ENCODE measurements around the gene CCDC154.
A peak's percentile ranks its signal among the peaks of the same experiment; 100 is the strongest.
"Not testable (repeated sequence)": the region's sequence is repeated elsewhere in the genome, so short reads cannot be mapped to it uniquely, and the experiment has no call there.

Gene CCDC154

DNA sequence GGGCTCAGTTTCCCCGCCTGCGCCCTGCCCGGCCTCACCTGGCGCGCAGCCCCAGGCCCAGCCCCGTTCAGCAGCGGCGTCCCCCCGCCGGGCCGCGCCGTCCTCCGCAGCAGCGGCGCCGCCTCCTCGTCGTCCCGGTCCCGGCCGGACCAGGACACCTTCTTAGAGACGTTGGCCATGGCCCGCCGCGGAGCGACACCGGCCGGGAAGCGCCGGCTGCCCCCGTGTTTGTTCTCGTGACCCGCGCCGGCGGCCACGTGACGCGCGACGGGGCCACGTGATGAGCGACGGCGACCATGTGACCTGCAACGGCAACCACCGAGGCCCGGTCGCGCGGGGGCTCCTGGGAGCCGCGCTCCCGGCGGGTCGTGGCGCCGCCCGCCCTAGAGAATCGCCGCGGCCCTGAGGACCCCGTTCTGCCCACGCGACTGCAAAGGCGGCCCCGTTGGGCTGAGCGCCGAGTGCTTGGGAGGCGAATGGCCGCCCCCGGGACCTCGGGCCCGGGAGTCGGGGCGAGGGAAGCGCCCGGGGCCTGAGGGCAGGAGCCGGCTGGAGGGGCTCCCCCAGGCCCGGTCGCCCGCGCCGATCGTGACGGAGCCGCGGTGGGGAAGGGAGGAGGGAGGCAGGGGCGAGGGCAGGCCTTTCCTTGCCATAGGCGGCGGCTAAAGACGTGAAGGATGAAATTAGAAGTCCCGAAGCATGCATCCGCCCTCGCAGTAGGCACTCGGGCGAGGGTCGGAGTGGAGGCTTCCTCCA lies 30.6 kb upstream of the CCDC154 start, which contains the start of gene CLCN7:
Gene CLCN7 (minus strand): TSS at position 233 of the 756 bp plus-strand sequence. CDS start 54 bp downstream, at position 179.
- DNase-seq, result peak; percentile 81
- in situ Hi-C loops (cut with MboI; ENCODE audit: low pct_unique_long_range_greater_than_20kb, low sequenced_read_pairs), result no loop called here

GRCh38 chr16:1474082-1474795 lies 29.9 kb upstream of the CCDC154 start:
- in situ Hi-C loops (cut with MboI; ENCODE audit: low pct_unique_long_range_greater_than_20kb, low sequenced_read_pairs), result no loop called here
- DNase-seq, result peak; percentile 32

DNA sequence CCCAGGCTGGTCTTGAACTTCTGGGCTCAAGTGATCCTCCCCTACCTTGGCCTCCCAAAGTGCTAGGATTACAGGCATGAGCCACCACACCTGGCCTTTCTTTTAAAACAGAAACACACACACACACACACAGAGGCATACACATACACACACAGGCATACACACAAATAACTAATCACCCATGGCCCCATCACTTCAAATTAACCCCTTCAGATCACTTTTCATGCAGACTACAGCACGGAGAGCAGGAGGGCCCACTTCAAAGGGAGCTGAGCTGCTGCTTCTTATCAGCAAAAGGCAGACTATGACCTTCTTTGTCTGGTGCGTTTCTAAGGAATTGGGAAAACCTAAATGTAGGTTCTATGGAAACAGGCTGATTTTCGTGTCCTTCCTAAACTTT lies 28.6 kb upstream of the CCDC154 start:
- DNase-seq, result peak; percentile 34
- in situ Hi-C loops (cut with MboI; ENCODE audit: low pct_unique_long_range_greater_than_20kb, low sequenced_read_pairs), result no loop called here

GRCh38 chr16:1471569-1472194 lies 27.3 kb upstream of the CCDC154 start:
- in situ Hi-C loops (cut with MboI; ENCODE audit: low pct_unique_long_range_greater_than_20kb, low sequenced_read_pairs), result no loop called here

DNA sequence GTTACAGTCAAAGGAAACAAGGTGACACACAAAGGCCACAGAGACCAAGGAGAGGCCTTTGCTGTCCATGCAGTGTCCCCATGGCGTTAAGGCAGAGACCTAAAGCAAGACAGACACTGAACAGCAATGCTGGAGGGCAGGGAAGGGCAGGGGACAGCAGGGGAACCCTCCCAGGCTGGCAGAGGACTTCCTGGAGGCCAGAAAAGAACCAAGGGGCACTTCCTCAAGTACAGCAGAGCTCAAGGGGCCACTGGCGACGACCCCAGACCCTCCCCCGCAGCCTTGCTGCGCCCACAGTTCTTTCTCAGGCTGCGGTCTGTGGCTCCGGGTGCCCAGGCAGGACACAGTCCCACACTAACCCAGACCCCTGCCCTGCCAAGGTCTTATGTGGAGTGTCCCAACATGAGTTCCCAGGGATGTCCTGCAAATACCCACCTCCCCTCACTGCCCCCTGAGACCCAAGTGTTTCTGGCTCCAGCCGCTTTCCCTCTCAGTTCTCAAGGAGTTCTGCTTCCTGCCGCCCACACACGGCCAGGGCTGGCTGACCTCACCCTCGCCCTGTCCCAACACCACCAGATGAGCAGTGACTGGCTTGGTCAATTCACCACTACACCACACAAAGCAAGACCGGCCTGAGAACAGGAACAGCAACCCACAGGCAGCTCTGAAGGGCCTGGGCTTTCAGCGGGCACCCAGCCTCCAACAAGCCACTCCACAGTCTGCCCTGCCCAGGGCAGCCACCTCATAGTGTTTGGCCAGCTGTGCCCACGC lies 26.3 kb upstream of the CCDC154 start:
- DNase-seq, result peak; percentile 70
- in situ Hi-C loops (cut with MboI; ENCODE audit: low pct_unique_long_range_greater_than_20kb, low sequenced_read_pairs), result no loop called here

More at GRCh38 chr16:1471569-1472194, 27.3 kb upstream of the CCDC154 start:
- DNase-seq, result peak; percentile 68

DNA sequence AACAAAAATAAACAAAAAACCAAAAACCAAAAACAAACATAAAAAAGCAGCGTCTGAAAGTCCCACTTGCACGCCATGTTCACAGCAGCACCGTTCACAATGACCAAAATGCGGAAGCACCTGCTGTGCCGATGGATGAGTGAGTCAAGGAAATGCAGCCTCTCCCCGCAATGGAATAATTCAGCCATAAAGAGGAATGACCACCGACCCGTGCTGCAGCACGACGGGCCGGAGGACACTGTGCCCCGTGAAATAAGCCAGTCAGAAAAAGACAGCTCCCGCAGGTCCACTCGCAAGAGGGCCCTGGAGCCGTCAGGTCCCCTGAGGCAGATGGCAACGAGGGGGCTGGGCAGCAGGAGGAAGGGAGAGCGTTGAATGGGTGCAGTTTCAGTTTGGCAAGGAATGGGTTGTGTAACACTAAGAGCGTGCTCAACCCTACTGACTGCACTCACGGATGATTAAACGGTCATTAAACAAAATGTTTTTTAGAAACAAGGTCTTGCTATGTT lies 25.4 kb upstream of the CCDC154 start:
- DNase-seq, result peak; percentile 92
- in situ Hi-C loops (cut with MboI; ENCODE audit: low pct_unique_long_range_greater_than_20kb, low sequenced_read_pairs), result no loop called here

- in situ Hi-C loops (cut with MboI; ENCODE audit: low pct_unique_long_range_greater_than_20kb, low sequenced_read_pairs); DNase-seq: not testable (repeated sequence)
Observed at GRCh38 chr16:1469141-1469540, 24.8 kb upstream of the CCDC154 start.

GRCh38 chr16:1468426-1468810 lies 24.1 kb upstream of the CCDC154 start:
- DNase-seq, result no peak
- in situ Hi-C loops (cut with MboI; ENCODE audit: low pct_unique_long_range_greater_than_20kb, low sequenced_read_pairs), result no loop called here

- no peak for DNase-seq
- in situ Hi-C loops (cut with MboI; ENCODE audit: low pct_unique_long_range_greater_than_20kb, low sequenced_read_pairs), result no loop called here
Observed at GRCh38 chr16:1466968-1467521, 22.7 kb upstream of the CCDC154 start.

- in situ Hi-C loops (cut with MboI; ENCODE audit: low pct_unique_long_range_greater_than_20kb, low sequenced_read_pairs), result no loop called here
Observed at GRCh38 chr16:1466054-1466453, 21.7 kb upstream of the CCDC154 start.

DNA sequence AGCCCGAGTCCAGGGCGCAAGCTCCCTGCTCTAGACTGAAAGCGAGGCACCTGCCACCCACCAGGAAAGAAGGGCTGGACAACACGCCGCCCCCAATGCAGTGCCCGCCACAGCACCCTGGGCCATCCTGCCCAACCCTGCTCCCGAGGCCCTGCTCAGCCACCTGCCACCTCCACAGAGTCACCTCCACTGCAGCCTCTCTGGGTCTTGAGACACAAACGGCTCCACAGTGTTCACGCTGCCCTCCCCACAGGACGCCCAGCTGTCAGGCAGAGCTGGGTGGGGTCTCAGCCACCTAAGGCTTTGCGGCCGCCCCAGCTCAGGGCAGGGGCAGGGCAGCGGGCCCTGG lies 21.2 kb upstream of the CCDC154 start:
- in situ Hi-C loops (cut with MboI; ENCODE audit: low pct_unique_long_range_greater_than_20kb, low sequenced_read_pairs), result no loop called here
- no peak for DNase-seq

More at GRCh38 chr16:1466054-1466453, 21.7 kb upstream of the CCDC154 start:
- DNase-seq, result no peak

DNA sequence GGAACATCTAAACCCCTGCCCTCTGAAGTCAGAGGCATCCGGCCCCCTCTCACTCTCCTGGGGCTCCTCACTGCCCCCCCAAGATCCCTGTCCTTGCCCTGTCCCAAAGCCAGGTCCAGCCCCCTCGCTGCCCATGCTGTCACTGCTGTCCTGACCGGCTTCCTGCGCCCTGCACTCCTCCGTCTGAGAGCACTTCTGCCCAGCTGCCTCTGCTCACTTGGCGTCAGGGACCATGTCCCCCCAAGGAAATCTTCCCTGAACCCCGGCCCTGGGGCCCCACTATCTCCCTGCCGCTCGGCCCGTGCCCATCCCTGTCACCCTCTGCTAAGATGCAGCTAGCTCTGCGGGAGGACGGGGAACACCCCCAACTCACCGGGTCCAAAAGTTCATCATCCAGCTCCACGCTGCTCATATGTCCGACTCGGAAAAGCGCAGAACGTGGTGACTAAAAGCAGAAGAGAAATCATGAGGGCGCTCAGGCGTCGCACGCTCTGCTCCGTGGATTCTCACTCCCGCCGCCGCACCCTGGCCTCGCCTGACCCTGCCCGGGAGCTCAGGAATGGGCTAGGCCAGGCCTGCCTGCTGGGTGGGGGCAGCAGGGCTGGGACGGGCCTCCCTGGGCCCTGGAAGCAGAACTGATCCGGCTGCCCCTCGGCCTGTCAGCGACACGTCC lies 20.7 kb upstream of the CCDC154 start:
- DNase-seq, result no peak
- in situ Hi-C loops (cut with MboI; ENCODE audit: low pct_unique_long_range_greater_than_20kb, low sequenced_read_pairs), result no loop called here

DNA sequence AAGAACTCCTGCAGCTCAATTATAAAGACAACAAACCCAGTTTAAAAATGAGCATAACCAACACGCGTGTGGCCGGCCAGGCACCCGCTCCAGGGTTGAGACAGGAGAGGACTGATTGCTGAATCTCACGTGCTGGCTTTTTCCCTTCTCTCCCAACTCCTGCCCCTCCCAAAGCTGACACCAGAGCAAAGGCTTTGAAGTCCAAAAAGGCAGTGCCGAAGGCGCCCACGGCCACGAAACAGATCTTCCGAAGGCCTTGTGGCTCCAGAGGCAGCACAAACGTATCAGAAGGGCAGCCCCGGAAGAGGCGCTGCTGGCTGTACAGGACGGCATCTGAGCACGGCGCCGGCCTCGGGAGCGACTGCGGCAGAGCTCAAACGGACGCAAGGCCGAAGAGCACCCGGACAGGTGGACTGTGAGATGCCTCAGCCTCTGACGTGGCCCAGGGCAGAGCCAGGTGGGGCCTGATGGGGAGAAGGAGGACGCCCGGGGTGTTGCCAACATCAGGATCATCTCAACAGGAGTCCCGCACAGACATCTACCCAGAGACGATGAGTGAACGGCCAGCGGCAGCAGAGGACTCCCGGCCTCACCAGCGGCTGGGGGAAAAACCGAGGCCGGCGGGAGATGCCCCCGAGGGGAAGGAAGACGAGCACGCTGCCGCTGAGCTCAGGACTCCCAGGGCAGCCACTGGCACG lies 20.0 kb upstream of the CCDC154 start:
- in situ Hi-C loops (cut with MboI; ENCODE audit: low pct_unique_long_range_greater_than_20kb, low sequenced_read_pairs), result no loop called here
- DNase-seq, result no peak

- DNase-seq, result no peak
- in situ Hi-C loops (cut with MboI; ENCODE audit: low pct_unique_long_range_greater_than_20kb, low sequenced_read_pairs), result no loop called here
Observed at GRCh38 chr16:1461146-1461545, 16.8 kb upstream of the CCDC154 start.

DNA sequence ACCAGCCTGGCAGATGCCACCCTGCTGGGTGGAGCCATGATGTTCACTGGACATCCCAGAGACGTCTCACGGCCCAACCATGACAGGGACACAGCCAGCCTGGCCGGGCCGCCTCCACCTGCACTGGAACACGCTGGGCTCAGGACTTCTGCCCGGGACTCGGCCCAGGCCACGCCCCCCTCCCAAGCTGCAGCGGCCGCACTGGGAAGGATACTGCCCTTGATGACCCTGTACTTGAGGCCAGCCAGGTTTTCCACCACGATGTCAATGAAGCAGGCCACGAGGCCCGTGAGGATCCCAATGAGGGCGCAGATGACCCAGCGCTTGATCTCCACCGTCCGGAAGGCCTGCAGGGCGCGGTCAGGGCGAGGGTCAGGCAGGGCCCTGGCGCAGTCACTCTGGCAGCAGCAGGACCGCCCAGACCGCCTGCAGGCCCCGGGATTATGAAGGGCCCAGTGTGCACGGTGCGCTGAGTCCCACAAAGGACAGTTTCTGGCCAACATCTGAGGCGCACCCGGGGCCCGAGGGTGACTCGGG lies 16.3 kb upstream of the CCDC154 start:
- DNase-seq, result no peak
- in situ Hi-C loops (cut with MboI; ENCODE audit: low pct_unique_long_range_greater_than_20kb, low sequenced_read_pairs), result no loop called here

DNA sequence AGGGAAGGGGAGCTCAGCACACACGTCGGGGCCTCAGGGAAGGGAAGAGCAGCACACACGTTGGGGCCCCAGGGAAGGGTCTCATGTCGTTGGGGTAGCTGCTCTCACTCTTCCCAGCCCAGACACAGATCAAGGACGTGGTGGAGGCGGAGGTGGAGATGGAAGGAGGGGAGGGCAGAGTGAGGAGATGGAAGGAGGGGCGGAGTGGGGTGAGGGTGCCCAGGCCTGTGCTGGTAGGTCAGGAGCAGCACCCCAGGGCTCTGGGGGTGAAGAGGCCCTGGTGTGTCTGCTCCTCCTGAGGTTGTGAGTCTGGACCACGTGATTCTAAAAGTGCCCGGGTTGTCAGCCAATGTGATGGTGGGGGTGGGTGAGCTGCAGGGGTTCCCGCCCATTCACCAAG lies 15.6 kb upstream of the CCDC154 start:
- no peak for DNase-seq
- in situ Hi-C loops (cut with MboI; ENCODE audit: low pct_unique_long_range_greater_than_20kb, low sequenced_read_pairs), result no loop called here

- in situ Hi-C loops (cut with MboI; ENCODE audit: low pct_unique_long_range_greater_than_20kb, low sequenced_read_pairs), result no loop called here
- DNase-seq, result no peak
Observed at GRCh38 chr16:1458977-1459341, 14.6 kb upstream of the CCDC154 start.
